Heart left ventricle (tissue), 13 donors: ENCODE data around the gene EXOC4.

ENCODE experiments used
- POLR2A ChIP-seq, 2 donors: fragments of 450-650 bp; IDR thresholded peaks; one replicate each; pipeline ENCODE4 v1.6.1; 2017; ENCODE audit warnings: antibody characterized with exemption in 2 of 2, mild to moderate bottlenecking in 2 of 2, moderate library complexity in 2 of 2
- TF ChIP-seq, protein P1 (sequence below), 12 donors: fragments of 200-600 bp; sonication (generic) in 4 of 12; IDR thresholded peaks; one replicate each; pipeline versions ENCODE4 v1.5.0 to v1.8.0; 2018 to 2022; ENCODE audit warnings: antibody characterized with exemption in 12 of 12, mild to moderate bottlenecking in 5 of 12
- donor health status: ischemic (EF 13 %, LVEDD 7.1; RV severe dilation, severe dysfunction).
- donor health status: DM: no; HTN: yes; CAD: no.
- donor health status: DM: no; HTN: no; CAD: no.
- donor health status: ischemic (EF 25% LVEDD 6.9; RV normal size, moderate dysfunction).
- donor health status: ischemic (EF 25% LVEDD 5.7; RV mildly dilated, moderate dysfunction).
- donor health status: ischemic (EF 35%, LVEDD 5.7; RV mildly dilated, moderate dysfunction).
- donor health status: nonischemic (EF 11% LVEDD 7.7; RV severe dilation, severe dysfunction).
- donor health status: DM: yes; HTN: yes; CAD: no.
- donor health status: PGD.
- donor health status: ischemic (EF 29% LVEDD 5.4; RV normal size, mild dysfunction).
- donor health status: nonischemic (EF 23%, LVEDD 6.1; RV moderate dilation, normal function).

DNA sequence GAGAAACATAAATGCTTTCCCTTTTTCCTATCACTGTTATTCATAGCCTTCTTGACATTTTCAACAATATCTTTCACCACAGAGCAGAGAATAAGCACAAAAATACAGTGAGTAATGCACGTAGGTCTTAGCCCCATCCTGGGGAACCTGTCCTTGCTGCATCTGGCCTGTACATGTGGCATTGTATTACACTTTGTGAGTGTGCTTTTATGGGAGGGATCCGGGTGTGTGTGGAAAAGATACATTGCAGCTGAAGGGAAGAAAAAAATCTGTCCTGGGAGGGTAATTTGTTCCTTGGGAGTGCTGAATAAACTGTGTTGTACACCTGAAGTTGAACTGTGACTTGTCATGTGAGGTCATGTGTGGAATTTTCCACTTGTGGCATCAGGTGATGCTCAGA is 451.6 kb downstream of the EXOC4 start:
- TF ChIP-seq, protein P1, sequence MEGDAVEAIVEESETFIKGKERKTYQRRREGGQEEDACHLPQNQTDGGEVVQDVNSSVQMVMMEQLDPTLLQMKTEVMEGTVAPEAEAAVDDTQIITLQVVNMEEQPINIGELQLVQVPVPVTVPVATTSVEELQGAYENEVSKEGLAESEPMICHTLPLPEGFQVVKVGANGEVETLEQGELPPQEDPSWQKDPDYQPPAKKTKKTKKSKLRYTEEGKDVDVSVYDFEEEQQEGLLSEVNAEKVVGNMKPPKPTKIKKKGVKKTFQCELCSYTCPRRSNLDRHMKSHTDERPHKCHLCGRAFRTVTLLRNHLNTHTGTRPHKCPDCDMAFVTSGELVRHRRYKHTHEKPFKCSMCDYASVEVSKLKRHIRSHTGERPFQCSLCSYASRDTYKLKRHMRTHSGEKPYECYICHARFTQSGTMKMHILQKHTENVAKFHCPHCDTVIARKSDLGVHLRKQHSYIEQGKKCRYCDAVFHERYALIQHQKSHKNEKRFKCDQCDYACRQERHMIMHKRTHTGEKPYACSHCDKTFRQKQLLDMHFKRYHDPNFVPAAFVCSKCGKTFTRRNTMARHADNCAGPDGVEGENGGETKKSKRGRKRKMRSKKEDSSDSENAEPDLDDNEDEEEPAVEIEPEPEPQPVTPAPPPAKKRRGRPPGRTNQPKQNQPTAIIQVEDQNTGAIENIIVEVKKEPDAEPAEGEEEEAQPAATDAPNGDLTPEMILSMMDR (IDR thresholded peaks at IDR 0.05): no peak
- TF ChIP-seq POLR2A (IDR thresholded peaks at IDR 0.05): no peak
